Caco-2 (cell line): ENCODE data around the gene FITM2. TPM values are rescaled to one million over a fixed set of nuclear protein-coding genes. Genes with fewer than 3 reads are reported as not detected.
A peak's percentile ranks its signal among the peaks of the same experiment; 100 is the strongest.

ENCODE experiments used
- BruUV-seq: library from RNA; stranded (reverse); fragments of 400-500 nt; replicated peaks from 2 replicates; lab custom pipeline; 2021; lab: Mats Ljungman, UMichigan
- CTCF ChIA-PET: fragments of 300-600 bp; sonication (Branson Sonifier 250); formaldehyde crosslinking; loops from one replicate; lab custom pipeline; 2022; ENCODE audit warnings: antibody characterized with exemption; lab: Charles Lee
- POLR2A ChIA-PET: fragments of 300-600 bp; sonication (Branson Sonifier 250); formaldehyde crosslinking; loops from one replicate; lab custom pipeline; 2022; ENCODE audit warnings: antibody characterized with exemption; lab: Charles Lee
- DNase-seq, 2 experiments: peaks; one replicate each; pipeline versions ENCODE4 v3.0.0 to v3.0.0-alpha.2; 2020 to 2022
- H3K27me3 ChIP-seq: replicated peaks from 2 replicates; pipeline ENCODE4 v1.6.0; 2011; ENCODE audit warnings: low read length; ENCODE audit not compliant: control insufficient read depth, insufficient read depth
- H3K36me3 ChIP-seq: 2 replicates; pipeline ENCODE4 v1.5.1; 2011; ENCODE audit warnings: low read length; ENCODE audit not compliant: control insufficient read depth, insufficient read depth
- H3K4me1 ChIP-seq: fragments of 250-450 bp; sonication (Bioruptor Pico); 2 replicates; pipeline ENCODE4 v1.5.1; 2020; ENCODE audit warnings: mild to moderate bottlenecking
- H3K4me3 ChIP-seq: 2 replicates; pipeline ENCODE4 v1.5.1; 2011; ENCODE audit warnings: low read depth, mild to moderate bottlenecking, control low read depth, low read length
- H3K9me3 ChIP-seq: fragments of 250-450 bp; sonication (Bioruptor Pico); 2 replicates; pipeline ENCODE4 v1.5.1; 2020; ENCODE audit warnings: mild to moderate bottlenecking, moderate library complexity
- H3K27ac Mint-ChIP-seq: one replicate; pipeline ENCODE4 v1.8.0; 2022; ENCODE audit warnings: mixed read lengths; ENCODE audit not compliant: unreplicated experiment
- H3K27me3 Mint-ChIP-seq: one replicate; pipeline ENCODE4 v1.8.0; 2022; ENCODE audit warnings: mixed read lengths; ENCODE audit not compliant: insufficient read depth, unreplicated experiment
- H3K36me3 Mint-ChIP-seq: one replicate; pipeline ENCODE4 v1.8.0; 2022; ENCODE audit warnings: mild to moderate bottlenecking, mixed read lengths; ENCODE audit not compliant: insufficient read depth, unreplicated experiment
- H3K4me1 Mint-ChIP-seq: one replicate; pipeline ENCODE4 v1.8.0; 2022; ENCODE audit warnings: low read depth, mixed read lengths; ENCODE audit not compliant: unreplicated experiment
- H3K4me3 Mint-ChIP-seq: one replicate; pipeline ENCODE4 v1.8.0; 2022; ENCODE audit warnings: mild to moderate bottlenecking, moderate library complexity, mixed read lengths; ENCODE audit not compliant: unreplicated experiment
- H3K9me3 Mint-ChIP-seq: one replicate; pipeline ENCODE4 v1.8.0; 2022; ENCODE audit warnings: mixed read lengths; ENCODE audit not compliant: unreplicated experiment
- intact Hi-C: fragments of 100-400 bp; cut with micrococcal nuclease; formaldehyde crosslinking; loops from one replicate; pipeline ENCODE4 v1.10.0; 2022; ENCODE audit not compliant: unreplicated experiment
- total RNA-seq: library from RNA; stranded (reverse); gene quantifications from 2 replicates; pipeline ENCODE4 v1.2.3, GENCODE V29; 2022
- TF ChIP-seq, protein P1 (sequence below), 2 experiments: fragments of 200-600 bp in 1 of 2; IDR thresholded peaks; 1 replicate in 1 of 2; 2 replicates in 1 of 2; pipeline versions ENCODE4 v1.5.1 to v1.8.0; 2011 to 2022; ENCODE audit warnings: antibody characterized with exemption in 1 of 2, control low read depth in 1 of 2, inconsistent platforms in 1 of 2, low read depth in 1 of 2, low read length in 1 of 2, mild to moderate bottlenecking in 1 of 2, moderate library complexity in 1 of 2; ENCODE audit not compliant: insufficient read depth in 1 of 2, severe bottlenecking in 1 of 2, unreplicated experiment in 1 of 2

The FITM2 gene
- total RNA-seq, 1 experiment from 2014 or later, result 14.4 TPM

DNA sequence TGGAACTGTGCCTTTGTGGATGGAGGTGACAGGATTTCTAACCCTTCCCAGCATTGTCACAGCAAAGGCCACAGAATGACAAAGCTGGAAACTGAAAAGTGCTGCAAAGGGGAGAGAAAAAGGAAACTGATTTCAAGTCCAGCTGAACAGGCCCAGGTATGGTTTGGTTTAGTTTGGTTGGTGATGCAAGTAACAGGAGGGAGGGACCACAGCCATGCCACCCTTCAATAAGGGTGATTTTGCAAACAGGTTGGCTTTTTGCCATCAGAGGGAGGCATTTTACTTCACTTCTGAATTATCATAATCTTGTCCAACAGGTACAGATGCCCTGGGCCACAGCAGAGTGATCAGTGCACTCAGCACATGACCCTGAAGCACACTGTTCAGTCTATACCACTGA, 6.6 kb downstream of the FITM2 start:
- H3K36me3 ChIP-seq, result no peaks in the 10 kb centered on the region; the same call in 1 of the 2 replicates
- H3K27me3 Mint-ChIP-seq, result no peaks in the 10 kb centered on the region
- ChIA-PET CTCF (no interaction called here), POLR2A (no interaction called here)
- TF ChIP-seq, protein P1, sequence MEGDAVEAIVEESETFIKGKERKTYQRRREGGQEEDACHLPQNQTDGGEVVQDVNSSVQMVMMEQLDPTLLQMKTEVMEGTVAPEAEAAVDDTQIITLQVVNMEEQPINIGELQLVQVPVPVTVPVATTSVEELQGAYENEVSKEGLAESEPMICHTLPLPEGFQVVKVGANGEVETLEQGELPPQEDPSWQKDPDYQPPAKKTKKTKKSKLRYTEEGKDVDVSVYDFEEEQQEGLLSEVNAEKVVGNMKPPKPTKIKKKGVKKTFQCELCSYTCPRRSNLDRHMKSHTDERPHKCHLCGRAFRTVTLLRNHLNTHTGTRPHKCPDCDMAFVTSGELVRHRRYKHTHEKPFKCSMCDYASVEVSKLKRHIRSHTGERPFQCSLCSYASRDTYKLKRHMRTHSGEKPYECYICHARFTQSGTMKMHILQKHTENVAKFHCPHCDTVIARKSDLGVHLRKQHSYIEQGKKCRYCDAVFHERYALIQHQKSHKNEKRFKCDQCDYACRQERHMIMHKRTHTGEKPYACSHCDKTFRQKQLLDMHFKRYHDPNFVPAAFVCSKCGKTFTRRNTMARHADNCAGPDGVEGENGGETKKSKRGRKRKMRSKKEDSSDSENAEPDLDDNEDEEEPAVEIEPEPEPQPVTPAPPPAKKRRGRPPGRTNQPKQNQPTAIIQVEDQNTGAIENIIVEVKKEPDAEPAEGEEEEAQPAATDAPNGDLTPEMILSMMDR (IDR thresholded peaks at IDR 0.05; ENCODE audit: insufficient read depth in 1 of 2, low read depth in 1 of 2, low read length in 1 of 2, severe bottlenecking in 1 of 2, unreplicated experiment in 1 of 2), result no peak
- BruUV-seq, result no TSS peak
- no peak overlapping the region for H3K4me3 Mint-ChIP-seq
- H3K36me3 Mint-ChIP-seq, result peaks cover 12% of the 10 kb centered on the region
- H3K9me3 ChIP-seq, result no peaks in the 10 kb centered on the region
- no peaks in the 10 kb centered on the region for H3K27me3 ChIP-seq
- intact Hi-C loops, result no loop called here
- H3K9me3 Mint-ChIP-seq, result peaks cover 16% of the 10 kb centered on the region
- H3K4me1 ChIP-seq, result peaks cover 24% of the 10 kb centered on the region
- H3K4me3 ChIP-seq, result no peak overlapping the region
- peaks cover 33% of the 10 kb centered on the region for H3K4me1 Mint-ChIP-seq
- DNase-seq, result no peak
- peak overlapping the region; percentile 95 for H3K27ac Mint-ChIP-seq

- ChIA-PET CTCF (interaction anchor here (0.7 to 1.4 kb wide), 7 partner anchors 9 to 169 kb away, joined by 3 to 45 read pairs (median 5); partner anchors contain the start of gene FITM2), POLR2A (interaction anchor here (1.1 to 1.4 kb wide), 3 partner anchors 8 to 84 kb away, joined by 3 to 6 read pairs (median 6); partner anchors contain the start of gene FITM2)
- intact Hi-C loops, result loop anchor here (1.0 kb wide), 1 partner anchor 8 kb away; no protein-coding TSS in a partner anchor
- peak overlapping the region; percentile 59 for H3K4me3 Mint-ChIP-seq
- Histone ChIP-seq H3K36me3 (no peaks in the 10 kb centered on the region; the same call in 1 of the 2 replicates), H3K9me3 (no peaks in the 10 kb centered on the region), H3K4me1 (peaks cover 23% of the 10 kb centered on the region), H3K4me3 (no peak overlapping the region), H3K27me3 (no peaks in the 10 kb centered on the region)
- H3K4me1 Mint-ChIP-seq, result peaks cover 31% of the 10 kb centered on the region
- H3K27ac Mint-ChIP-seq, result peak overlapping the region; percentile 95
- DNase-seq, result no peak
- TF ChIP-seq, protein P1 (IDR thresholded peaks at IDR 0.05; ENCODE audit: insufficient read depth in 1 of 2, low read depth in 1 of 2, low read length in 1 of 2, severe bottlenecking in 1 of 2, unreplicated experiment in 1 of 2), result no peak
- no TSS peak for BruUV-seq
- peaks cover 12% of the 10 kb centered on the region for H3K36me3 Mint-ChIP-seq
- no peaks in the 10 kb centered on the region for H3K27me3 Mint-ChIP-seq
- peaks cover 16% of the 10 kb centered on the region for H3K9me3 Mint-ChIP-seq
These were observed 8.3 kb downstream of the FITM2 start for GRCh38 chr20:44302736-44303135.

GRCh38 chr20:44302026-44302669, 8.9 kb downstream of the FITM2 start:
- CTCF ChIA-PET, result interaction anchor here (0.7 to 1.4 kb wide), 9 partner anchors 10 to 169 kb away, joined by 3 to 45 read pairs (median 5); partner anchors contain the start of gene FITM2
- peaks cover 31% of the 10 kb centered on the region for H3K4me1 Mint-ChIP-seq
- Histone ChIP-seq H3K36me3 (no peaks in the 10 kb centered on the region; the same call in 1 of the 2 replicates), H3K4me1 (peaks cover 23% of the 10 kb centered on the region), H3K27me3 (no peaks in the 10 kb centered on the region), H3K4me3 (no peak overlapping the region), H3K9me3 (no peaks in the 10 kb centered on the region)
- H3K9me3 Mint-ChIP-seq, result peaks cover 16% of the 10 kb centered on the region
- intact Hi-C loops, result loop anchor here (1.0 kb wide), 1 partner anchor 8 kb away; no protein-coding TSS in a partner anchor
- POLR2A ChIA-PET, result interaction anchor here (0.6 to 1.4 kb wide), 5 partner anchors 9 to 108 kb away, joined by 3 to 6 read pairs (median 5); partner anchors contain the start of gene FITM2
- peak; percentile 84 to 87 for DNase-seq
- peak overlapping the region; percentile 95 for H3K27ac Mint-ChIP-seq
- peak overlapping the region; percentile 59 for H3K4me3 Mint-ChIP-seq
- no peaks in the 10 kb centered on the region for H3K27me3 Mint-ChIP-seq
- TF ChIP-seq, protein P1 (IDR thresholded peaks at IDR 0.05; ENCODE audit: insufficient read depth in 1 of 2, low read depth in 1 of 2, low read length in 1 of 2, severe bottlenecking in 1 of 2, unreplicated experiment in 1 of 2), result no peak
- BruUV-seq, result no TSS peak
- peaks cover 12% of the 10 kb centered on the region for H3K36me3 Mint-ChIP-seq
